ENCODE measurements around the gene FCN1.

The FCN1 gene

GRCh38 chr9:134890155-134890495, 27.6 kb downstream of the FCN1 start:
- Histone ChIP-seq H3K36me3 (ENCODE audit: low read length) (no peaks in the 10 kb centered on the region), H3K79me2 (ENCODE audit: insufficient read depth, low read length) (no peaks in the 10 kb centered on the region), H4K20me1 (ENCODE audit: low read depth, low read length) (no peaks in the 10 kb centered on the region), H2AFZ (ENCODE audit: low read depth, low read length, severe bottlenecking) (no peak overlapping the region), H3K27ac (ENCODE audit: low read depth, low read length) (peak overlapping the region; percentile 92), H3F3A (ENCODE audit: insufficient read depth) (peaks cover 12% of the 10 kb centered on the region), H3K9me2 (replicated peaks; ENCODE audit: insufficient read depth, low read length) (no peaks in the 10 kb centered on the region), H3K4me2 (ENCODE audit: low read depth, low read length, poor library complexity, severe bottlenecking) (peak overlapping the region; percentile 6), H3K9me3 (ENCODE audit: insufficient read depth, low read length) (no peaks in the 10 kb centered on the region), H3K4me3 (ENCODE audit: insufficient read depth, low read length, poor library complexity, severe bottlenecking) (no peak overlapping the region), H3K9ac (ENCODE audit: low read length) (no peak overlapping the region), H3K27me3 (ENCODE audit: low read length) (no peaks in the 10 kb centered on the region)
- TF ChIP-seq, protein P1, sequence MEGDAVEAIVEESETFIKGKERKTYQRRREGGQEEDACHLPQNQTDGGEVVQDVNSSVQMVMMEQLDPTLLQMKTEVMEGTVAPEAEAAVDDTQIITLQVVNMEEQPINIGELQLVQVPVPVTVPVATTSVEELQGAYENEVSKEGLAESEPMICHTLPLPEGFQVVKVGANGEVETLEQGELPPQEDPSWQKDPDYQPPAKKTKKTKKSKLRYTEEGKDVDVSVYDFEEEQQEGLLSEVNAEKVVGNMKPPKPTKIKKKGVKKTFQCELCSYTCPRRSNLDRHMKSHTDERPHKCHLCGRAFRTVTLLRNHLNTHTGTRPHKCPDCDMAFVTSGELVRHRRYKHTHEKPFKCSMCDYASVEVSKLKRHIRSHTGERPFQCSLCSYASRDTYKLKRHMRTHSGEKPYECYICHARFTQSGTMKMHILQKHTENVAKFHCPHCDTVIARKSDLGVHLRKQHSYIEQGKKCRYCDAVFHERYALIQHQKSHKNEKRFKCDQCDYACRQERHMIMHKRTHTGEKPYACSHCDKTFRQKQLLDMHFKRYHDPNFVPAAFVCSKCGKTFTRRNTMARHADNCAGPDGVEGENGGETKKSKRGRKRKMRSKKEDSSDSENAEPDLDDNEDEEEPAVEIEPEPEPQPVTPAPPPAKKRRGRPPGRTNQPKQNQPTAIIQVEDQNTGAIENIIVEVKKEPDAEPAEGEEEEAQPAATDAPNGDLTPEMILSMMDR (IDR thresholded peaks at IDR 0.05; ENCODE audit: insufficient read depth, low read length, poor library complexity, severe bottlenecking), result no peak
- TF ChIP-seq EZH2phosphoT487 (conservative IDR thresholded peaks at IDR 0.05; ENCODE audit: low read length), result no peak

GRCh38 chr9:134889386-134890154, 28.1 kb downstream of the FCN1 start:
- H3K9me2 ChIP-seq (replicated peaks; ENCODE audit: insufficient read depth, low read length), result no peaks in the 10 kb centered on the region
- H4K20me1 ChIP-seq (ENCODE audit: low read depth, low read length), result no peaks in the 10 kb centered on the region
- TF ChIP-seq EZH2phosphoT487 (conservative IDR thresholded peaks at IDR 0.05; ENCODE audit: low read length), result no peak
- TF ChIP-seq, protein P1 (IDR thresholded peaks at IDR 0.05; ENCODE audit: insufficient read depth, low read length, poor library complexity, severe bottlenecking), result no peak
- no peaks in the 10 kb centered on the region for H3K79me2 ChIP-seq (ENCODE audit: insufficient read depth, low read length)
- H3K9me3 ChIP-seq (ENCODE audit: insufficient read depth, low read length), result no peaks in the 10 kb centered on the region
- peak overlapping the region; percentile 14; the same call in 1 of the 2 replicates for H3K9ac ChIP-seq (ENCODE audit: low read length)
- H3K4me2 ChIP-seq (ENCODE audit: low read depth, low read length, poor library complexity, severe bottlenecking), result peak overlapping the region; percentile 56
- H3K4me3 ChIP-seq (ENCODE audit: insufficient read depth, low read length, poor library complexity, severe bottlenecking), result no peak overlapping the region
- no peak overlapping the region for H2AFZ ChIP-seq (ENCODE audit: low read depth, low read length, severe bottlenecking)
- H3K27ac ChIP-seq (ENCODE audit: low read depth, low read length), result peak overlapping the region; percentile 92
- H3K36me3 ChIP-seq (ENCODE audit: low read length), result no peaks in the 10 kb centered on the region
- H3K27me3 ChIP-seq (ENCODE audit: low read length), result no peaks in the 10 kb centered on the region
- H3F3A ChIP-seq (ENCODE audit: insufficient read depth), result peaks cover 12% of the 10 kb centered on the region

GRCh38 chr9:134888603-134889190, 29.0 kb downstream of the FCN1 start:
- Histone ChIP-seq H3K4me2 (ENCODE audit: low read depth, low read length, poor library complexity, severe bottlenecking) (peak overlapping the region; percentile 56), H3K4me3 (ENCODE audit: insufficient read depth, low read length, poor library complexity, severe bottlenecking) (no peak overlapping the region), H3K79me2 (ENCODE audit: insufficient read depth, low read length) (no peaks in the 10 kb centered on the region), H3K27me3 (ENCODE audit: low read length) (no peaks in the 10 kb centered on the region), H3K9me3 (ENCODE audit: insufficient read depth, low read length) (no peaks in the 10 kb centered on the region), H3F3A (ENCODE audit: insufficient read depth) (peaks cover 12% of the 10 kb centered on the region), H3K36me3 (ENCODE audit: low read length) (no peaks in the 10 kb centered on the region), H3K9ac (ENCODE audit: low read length) (peak overlapping the region; percentile 21; the same call in 1 of the 2 replicates), H2AFZ (ENCODE audit: low read depth, low read length, severe bottlenecking) (no peak overlapping the region), H3K9me2 (replicated peaks; ENCODE audit: insufficient read depth, low read length) (no peaks in the 10 kb centered on the region), H3K27ac (ENCODE audit: low read depth, low read length) (peak overlapping the region; percentile 92), H4K20me1 (ENCODE audit: low read depth, low read length) (no peaks in the 10 kb centered on the region)
- no peak for TF ChIP-seq EZH2phosphoT487 (conservative IDR thresholded peaks at IDR 0.05; ENCODE audit: low read length)
- TF ChIP-seq, protein P1 (IDR thresholded peaks at IDR 0.05; ENCODE audit: insufficient read depth, low read length, poor library complexity, severe bottlenecking), result no peak

Data from SU-DHL-6 (cell line).